Body of pancreas (tissue), 4 donors: ENCODE data around the gene CCDC63. TPM values are rescaled to one million over a fixed set of nuclear protein-coding genes. Genes with fewer than 3 reads are reported as not detected.
"Not testable (repeated sequence)": the region's sequence is repeated elsewhere in the genome, so short reads cannot be mapped to it uniquely, and the experiment has no call there.

Experiments used
- ATAC-seq: fragments of 150-250 bp; one replicate; pipeline ENCODE4 v1.9.1; 2016
- DNase-seq, 4 donors: peaks; one replicate each; pipeline ENCODE4 v3.0.0-alpha.2; 2019
- H3K27ac ChIP-seq, 4 donors: fragments of 200-600 bp; sonication (generic); 1 replicate in 3 of 4; 2 replicates in 1 of 4; pipeline versions ENCODE4 v1.5.1 to v1.6.1; 2016 to 2019; ENCODE audit warnings: mild to moderate bottlenecking in 1 of 4, mixed read lengths in 1 of 4, moderate library complexity in 1 of 4
- H3K27me3 ChIP-seq, 2 donors: fragments of 200-600 bp; sonication (generic); one replicate each; pipeline ENCODE4 v1.6.0; 2016; ENCODE audit warnings: mild to moderate bottlenecking in 1 of 2
- H3K36me3 ChIP-seq, 2 donors: fragments of 200-600 bp; sonication (generic); replicated peaks in 1 of 2; 2 replicates each; pipeline ENCODE4 v1.5.1; 2016; ENCODE audit warnings: low read depth in 2 of 2; ENCODE audit not compliant: insufficient read depth in 1 of 2
- H3K4me1 ChIP-seq: fragments of 200-600 bp; sonication (generic); one replicate; pipeline ENCODE4 v1.6.0; 2016
- H3K4me3 ChIP-seq, 2 donors: fragments of 200-600 bp; sonication (generic); 1 replicate in 1 of 2; 2 replicates in 1 of 2; pipeline ENCODE4 v1.5.1; 2016 to 2019
- H3K9me3 ChIP-seq, 3 donors: fragments of 200-600 bp; sonication (generic); 1 replicate in 2 of 3; 2 replicates in 1 of 3; pipeline ENCODE4 v1.5.1; 2016
- CTCF ChIP-seq, 7 experiments: fragments of 450-650 bp in 4 of 7; fragments of 200-600 bp in 3 of 7; sonication (generic) in 3 of 7; IDR thresholded peaks; one replicate each; pipeline ENCODE4 v1.5.1; 2016 to 2019; ENCODE audit warnings: antibody characterized with exemption in 7 of 7
- POLR2A ChIP-seq, 3 donors: fragments of 450-650 bp; IDR thresholded peaks; one replicate each; pipeline ENCODE4 v1.6.1; 2016; ENCODE audit warnings: antibody characterized with exemption in 3 of 3, mild to moderate bottlenecking in 2 of 3
- whole genome bisulfite sequencing, 2 donors: methylation state at CpG; one replicate each; pipeline ENCODE4 v1.1.5; 2017; 5-methylcytosine and 5-hydroxymethylcytosine counted together
- intact Hi-C: fragments of 100-400 bp; cut with DNase I; formaldehyde crosslinking; loops from one replicate; pipeline ENCODE4 v1.15.1; 2023
- total RNA-seq, 2 donors: library from RNA; depleted of rRNA; stranded (reverse); fragments of >200 nt; gene quantifications; one replicate each; pipeline ENCODE4 v1.1.0, GENCODE V29; 2016

CCDC63 gene
- total RNA-seq, 2 donors from 2014 or later = not detected

- WGBS, 2 donors = 88 to 89% methylated on average over 4 of the region's 4 CpGs
- H3K9me3 ChIP-seq = no peaks in the 10 kb centered on the region
- no peaks in the 10 kb centered on the region for H3K36me3 ChIP-seq
- ATAC-seq = no peak
- H3K4me1 ChIP-seq = peaks cover 9% of the 10 kb centered on the region
- DNase-seq = no peak
- H3K27ac ChIP-seq = no peak overlapping the region
- H3K4me3 ChIP-seq = no peak overlapping the region
- no peak for TF ChIP-seq CTCF (IDR thresholded peaks at IDR 0.05)
- TF ChIP-seq POLR2A (IDR thresholded peaks at IDR 0.05) = no peak
- H3K27me3 ChIP-seq = no peaks in the 10 kb centered on the region
- intact Hi-C loops = no loop called here
These were observed 93.5 kb downstream of the CCDC63 start for GRCh38 chr12:110940296-110940695.

- no peak overlapping the region for H3K4me3 ChIP-seq
- no peak overlapping the region for H3K27ac ChIP-seq
- no peak for TF ChIP-seq POLR2A (IDR thresholded peaks at IDR 0.05)
- TF ChIP-seq CTCF (IDR thresholded peaks at IDR 0.05) = no peak
- intact Hi-C loops = no loop called here
- H3K27me3 ChIP-seq = no peaks in the 10 kb centered on the region
- ATAC-seq = no peak
- peaks cover 0 to 6% (median 0%) of the 10 kb centered on the region in 3 donors for H3K9me3 ChIP-seq
- peaks cover 9% of the 10 kb centered on the region for H3K4me1 ChIP-seq
- DNase-seq = no peak
- H3K36me3 ChIP-seq = no peaks in the 10 kb centered on the region
- WGBS, 2 donors = 67% methylated on average over 7 of the region's 7 CpGs; no CpG with 5 or more reads in 1 of the 2 donors
These were observed 94.1 kb downstream of the CCDC63 start for GRCh38 chr12:110940933-110941332.

GRCh38 chr12:110941391-110941790 lies 94.6 kb downstream of the CCDC63 start:
- H3K27me3 ChIP-seq = no peaks in the 10 kb centered on the region
- ATAC-seq = no peak
- no peak overlapping the region for H3K27ac ChIP-seq
- no peaks in the 10 kb centered on the region for H3K36me3 ChIP-seq
- 88 to 90% methylated on average over 6 of the region's 6 CpGs for WGBS, 2 donors
- peaks cover 9% of the 10 kb centered on the region for H3K4me1 ChIP-seq
- H3K4me3 ChIP-seq = no peak overlapping the region
- DNase-seq = no peak
- intact Hi-C loops = no loop called here
- H3K9me3 ChIP-seq = peaks cover 0 to 8% (median 0%) of the 10 kb centered on the region in 3 donors
- TF ChIP-seq POLR2A (IDR thresholded peaks at IDR 0.05) (no peak), CTCF (IDR thresholded peaks at IDR 0.05) (no peak)

GRCh38 chr12:110943373-110943772 lies 96.6 kb downstream of the CCDC63 start:
- TF ChIP-seq POLR2A (IDR thresholded peaks at IDR 0.05) (no peak), CTCF (IDR thresholded peaks at IDR 0.05) (no peak)
- DNase-seq (no peak), ATAC-seq (no peak)
- Histone ChIP-seq H3K27ac (no peak overlapping the region), H3K36me3 (no peaks in the 10 kb centered on the region), H3K27me3 (no peaks in the 10 kb centered on the region), H3K9me3 (peaks cover 0 to 8% (median 0%) of the 10 kb centered on the region in 3 donors), H3K4me3 (no peak overlapping the region), H3K4me1 (no peaks in the 10 kb centered on the region)
- 24 to 49% methylated on average over 2 of the region's 2 CpGs for WGBS, 2 donors
- intact Hi-C loops = no loop called here

GRCh38 chr12:110948041-110948440 lies 101.3 kb downstream of the CCDC63 start:
- ATAC-seq (no peak), DNase-seq (no peak)
- WGBS, 2 donors = 51 to 67% methylated on average over 2 of the region's 2 CpGs
- Histone ChIP-seq H3K27ac (no peak overlapping the region), H3K9me3 (peaks cover 0 to 8% (median 0%) of the 10 kb centered on the region in 3 donors), H3K27me3 (no peaks in the 10 kb centered on the region), H3K4me1 (no peaks in the 10 kb centered on the region), H3K36me3 (no peaks in the 10 kb centered on the region), H3K4me3 (no peak overlapping the region)
- TF ChIP-seq CTCF (IDR thresholded peaks at IDR 0.05) (no peak), POLR2A (IDR thresholded peaks at IDR 0.05) (no peak)
- intact Hi-C loops = no loop called here

- H3K4me3 ChIP-seq, H3K27me3 ChIP-seq, ATAC-seq, H3K4me1 ChIP-seq, intact Hi-C loops, H3K36me3 ChIP-seq, DNase-seq, H3K27ac ChIP-seq, H3K9me3 ChIP-seq: not testable (repeated sequence)
- WGBS, 2 donors = 91 to 93% methylated on average over 8 to 9 of the region's 31 CpGs
These were observed 103.7 kb downstream of the CCDC63 start for GRCh38 chr12:110950466-110950865.

- 96% methylated on average over 18 of the region's 31 CpGs; no CpG with 5 or more reads in 1 of the 2 donors for WGBS, 2 donors
These were observed 104.1 kb downstream of the CCDC63 start for GRCh38 chr12:110950867-110951266.

More at GRCh38 chr12:110950867-110951266, 104.1 kb downstream of the CCDC63 start:
- H3K27me3 ChIP-seq, H3K36me3 ChIP-seq, H3K27ac ChIP-seq, DNase-seq, ATAC-seq, intact Hi-C loops, H3K4me1 ChIP-seq, H3K9me3 ChIP-seq, H3K4me3 ChIP-seq: not testable (repeated sequence)
